HG02973 (cell line): ENCODE data around the gene CTTN.
"Not testable (repeated sequence)": the region's sequence is repeated elsewhere in the genome, so short reads cannot be mapped to it uniquely, and the experiment has no call there.

ENCODE experiments used
- ATAC-seq: cut with Tn5 transposase; IDR thresholded peaks from one replicate; pipeline ENCODE4 v1.9.1; 2021; ENCODE audit warnings: moderate library complexity; ENCODE audit not compliant: unreplicated experiment

CTTN gene

DNA sequence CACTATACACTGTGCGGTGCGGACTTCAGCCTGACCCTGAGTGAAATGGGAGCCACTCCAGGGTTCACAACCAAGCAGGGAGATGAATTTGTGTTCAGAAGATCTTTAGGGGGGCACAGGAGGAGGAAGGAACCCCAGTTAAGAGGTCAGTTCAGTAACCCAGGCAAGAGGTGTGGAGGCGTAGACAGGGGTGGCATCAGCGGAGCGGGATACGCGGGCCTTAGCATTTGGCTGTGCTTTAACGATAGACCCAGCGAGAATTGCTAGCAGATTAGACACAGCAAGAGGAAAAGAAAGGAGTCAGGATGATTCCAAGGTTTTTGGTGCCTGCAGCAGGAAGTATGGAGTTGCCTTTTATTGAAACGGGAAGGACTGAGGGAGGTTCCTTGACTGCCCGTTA lies 46.8 kb downstream of the CTTN start:
- no peak for ATAC-seq

DNA sequence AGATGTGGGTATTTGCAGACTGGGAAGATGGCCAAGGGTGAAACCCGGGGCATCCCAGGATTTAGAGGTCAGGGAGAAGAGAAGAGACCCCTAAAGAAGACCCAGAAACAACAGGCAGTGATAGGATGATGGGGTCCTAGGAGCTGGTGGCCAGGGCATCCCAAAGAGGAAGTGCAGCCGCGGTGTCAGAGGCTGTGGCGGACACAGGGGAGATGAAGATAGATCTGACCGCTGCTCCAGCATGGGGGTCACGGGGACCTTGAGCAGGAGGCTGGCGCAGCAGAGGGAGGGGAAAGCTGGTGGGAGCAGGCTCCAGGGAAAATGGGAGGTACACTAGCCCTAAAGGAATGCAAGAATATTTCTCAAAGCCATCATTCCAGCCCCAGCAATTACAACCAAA lies 47.3 kb downstream of the CTTN start:
- no peak for ATAC-seq

DNA sequence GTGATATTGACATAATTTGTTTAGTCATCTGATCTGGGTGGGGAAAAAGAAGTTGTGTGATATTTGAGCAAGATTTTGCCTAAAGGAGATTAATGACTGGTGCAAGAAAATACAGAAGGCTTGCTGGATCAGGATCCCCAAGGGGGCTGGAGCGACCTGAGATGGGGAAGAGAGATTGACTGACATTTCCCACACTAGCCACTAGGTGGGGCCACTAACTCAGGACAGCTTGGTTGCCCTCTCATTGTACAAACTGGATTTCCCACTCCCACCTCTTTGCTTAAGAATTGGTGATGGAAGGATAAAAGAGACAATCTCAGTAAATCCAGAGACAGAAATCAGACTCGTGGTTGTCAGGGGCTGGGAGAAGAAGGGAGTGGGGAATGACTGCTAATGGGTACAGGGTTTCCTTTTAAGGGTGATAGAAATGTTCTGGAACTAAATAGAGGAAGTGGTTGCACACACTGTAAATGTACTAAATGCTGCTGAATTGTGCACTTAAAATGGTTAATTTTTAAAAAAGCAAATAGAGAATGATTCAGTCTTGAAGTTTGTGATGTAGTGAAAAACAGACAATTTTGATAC lies 50.7 kb downstream of the CTTN start:
- no peak for ATAC-seq

DNA sequence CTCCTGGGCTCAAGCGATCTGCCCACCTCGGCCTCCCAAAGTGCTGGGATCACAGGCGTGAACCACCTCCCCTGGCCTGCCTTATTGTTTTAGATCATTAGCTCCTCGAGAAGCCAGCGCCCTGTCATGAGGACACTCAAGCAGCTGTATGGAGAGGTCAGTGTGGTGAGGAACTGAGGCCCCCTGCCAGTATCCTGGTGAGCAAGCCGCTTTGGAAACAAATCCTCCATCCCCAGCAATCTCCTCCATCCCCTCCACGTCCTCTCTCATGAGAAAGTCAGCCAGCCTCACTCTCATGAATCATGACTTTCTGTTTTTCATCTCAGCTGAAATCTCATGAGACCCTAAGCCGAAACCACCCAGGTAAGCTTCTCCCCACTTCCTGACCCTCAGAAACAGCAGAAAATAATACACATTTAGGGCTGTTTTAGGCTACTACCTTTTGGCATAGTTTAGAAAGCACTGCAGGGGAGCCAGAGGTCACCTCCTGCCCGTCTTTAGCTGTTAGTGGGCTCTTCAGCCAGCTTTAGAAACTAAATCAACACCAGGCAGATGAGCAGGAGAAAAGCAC lies 56.0 kb downstream of the CTTN start:
- no peak for ATAC-seq

DNA sequence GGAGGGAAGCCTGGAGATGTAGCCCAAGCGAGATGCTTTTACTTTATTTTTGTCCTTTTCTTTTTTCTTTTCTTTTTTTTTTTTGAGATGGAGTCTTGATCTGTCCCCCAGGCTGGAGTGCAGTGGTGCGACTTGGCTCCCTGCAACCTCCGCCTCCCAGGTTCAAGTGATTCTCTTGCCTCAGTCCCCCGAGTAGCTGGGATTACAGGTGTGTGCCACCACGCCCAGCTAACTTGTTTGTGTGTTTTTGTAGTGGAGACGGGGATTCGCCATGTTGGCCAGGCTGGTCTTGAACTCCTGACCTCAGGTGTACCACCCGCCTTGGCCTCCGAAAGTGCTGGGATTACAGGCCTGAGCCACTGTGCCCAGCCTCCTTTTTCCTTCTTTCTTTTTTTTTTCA lies 56.5 kb downstream of the CTTN start:
- ATAC-seq: not testable (repeated sequence)

DNA sequence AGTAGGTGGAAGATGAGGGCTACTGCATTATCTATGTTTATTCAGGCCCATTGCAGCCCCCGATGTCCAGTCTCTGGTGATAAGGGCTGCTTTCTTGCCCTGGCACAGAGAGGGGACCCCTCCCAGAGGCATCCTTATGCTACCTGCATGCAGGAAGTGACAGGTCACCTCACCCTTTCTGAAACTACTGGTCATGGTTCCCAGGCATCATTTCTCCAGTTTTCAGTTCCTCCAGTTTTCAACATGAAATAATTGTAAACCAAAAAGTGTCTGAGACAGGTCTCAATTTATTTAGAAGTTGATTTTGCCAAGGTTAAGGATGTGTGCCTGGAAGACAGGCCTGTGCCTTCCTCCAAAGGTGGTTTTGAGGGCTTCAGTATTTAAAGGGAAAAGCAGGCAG lies 57.0 kb downstream of the CTTN start:
- no peak for ATAC-seq

DNA sequence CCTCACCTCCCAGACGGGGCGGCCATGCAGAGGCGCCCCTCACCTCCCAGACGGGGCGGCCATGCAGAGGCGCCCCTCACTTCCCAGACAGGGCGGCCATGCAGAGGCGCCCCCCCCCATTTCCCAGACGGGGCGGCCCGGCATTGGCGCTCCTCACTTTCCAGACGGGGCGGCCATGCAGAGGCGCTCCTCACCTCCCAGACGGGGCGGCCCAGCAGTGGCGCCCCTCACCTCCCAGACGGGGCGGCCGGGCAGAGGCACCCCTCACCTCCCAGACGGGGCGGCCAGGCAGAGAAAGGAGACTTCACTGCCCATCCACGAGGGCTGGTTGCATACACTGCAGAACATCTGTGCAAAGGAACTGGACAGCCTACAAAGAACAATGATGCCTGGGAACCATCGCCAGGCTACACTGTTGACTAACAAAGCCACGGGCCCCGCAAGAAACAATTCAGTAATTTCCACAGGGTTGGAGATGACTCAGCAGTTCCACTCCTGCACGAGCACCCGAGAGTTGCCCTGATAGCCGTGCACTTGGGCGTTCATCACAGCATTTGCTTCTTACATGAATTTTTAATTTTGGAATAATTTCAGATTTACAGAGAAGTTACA lies 58.7 kb downstream of the CTTN start:
- no peak for ATAC-seq

DNA sequence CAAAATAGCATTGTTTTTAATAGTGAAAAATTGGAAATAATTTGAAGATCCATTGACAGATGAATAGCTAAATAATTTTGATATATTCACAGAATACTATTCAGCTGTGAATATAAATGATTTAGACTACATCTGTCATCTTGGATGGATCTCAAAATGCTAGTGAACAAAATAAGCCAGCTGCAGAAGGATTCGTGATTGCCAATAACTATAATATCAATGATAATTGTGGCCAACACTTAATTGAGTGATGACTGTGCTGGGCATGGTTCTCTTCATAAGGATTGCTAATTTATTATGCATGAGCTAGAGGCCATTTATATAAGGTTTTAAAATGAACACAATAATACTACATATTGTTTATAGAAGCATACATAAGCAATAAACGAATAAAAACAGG lies 60.4 kb downstream of the CTTN start:
- ATAC-seq: no peak

DNA sequence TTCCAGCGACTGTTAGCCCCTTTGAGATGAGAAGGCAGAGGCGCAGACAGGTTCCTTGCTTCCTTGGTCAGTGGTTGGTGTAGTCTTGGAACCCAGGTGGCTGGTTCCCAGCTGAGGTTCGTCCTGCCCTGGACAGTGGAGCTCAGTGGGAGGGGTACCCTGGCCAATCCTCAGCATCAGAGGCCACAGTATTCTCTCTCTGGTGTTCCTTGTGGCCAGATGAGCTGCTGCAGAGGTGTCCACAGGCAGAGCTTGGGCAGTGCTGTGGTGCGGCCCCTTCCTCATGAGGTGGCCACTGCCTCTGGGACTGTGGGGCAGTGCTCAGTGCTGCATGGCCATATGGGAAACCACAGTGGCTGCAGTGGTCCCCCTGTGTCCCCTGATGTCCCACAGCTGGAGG lies 61.8 kb downstream of the CTTN start:
- no peak for ATAC-seq

DNA sequence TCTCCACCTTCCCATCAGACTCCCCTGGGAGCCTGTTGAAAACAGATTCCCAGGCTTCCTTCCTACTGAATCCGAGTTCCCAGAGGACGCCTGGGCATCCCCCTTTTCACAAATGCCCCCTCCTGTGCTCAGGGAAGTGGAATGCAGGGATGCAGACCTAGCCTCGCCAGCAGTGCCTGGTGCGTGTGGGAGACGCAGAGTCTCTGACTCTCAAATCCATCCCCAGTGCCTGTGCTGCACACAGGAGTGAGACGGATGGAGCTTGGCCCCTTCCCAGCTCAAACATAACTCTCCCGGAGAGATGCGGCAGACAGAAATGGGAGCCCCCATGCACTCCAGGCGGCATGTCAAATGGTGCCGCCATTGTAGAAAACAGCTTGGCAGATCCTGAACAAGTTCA lies 62.6 kb downstream of the CTTN start:
- no peak for ATAC-seq

DNA sequence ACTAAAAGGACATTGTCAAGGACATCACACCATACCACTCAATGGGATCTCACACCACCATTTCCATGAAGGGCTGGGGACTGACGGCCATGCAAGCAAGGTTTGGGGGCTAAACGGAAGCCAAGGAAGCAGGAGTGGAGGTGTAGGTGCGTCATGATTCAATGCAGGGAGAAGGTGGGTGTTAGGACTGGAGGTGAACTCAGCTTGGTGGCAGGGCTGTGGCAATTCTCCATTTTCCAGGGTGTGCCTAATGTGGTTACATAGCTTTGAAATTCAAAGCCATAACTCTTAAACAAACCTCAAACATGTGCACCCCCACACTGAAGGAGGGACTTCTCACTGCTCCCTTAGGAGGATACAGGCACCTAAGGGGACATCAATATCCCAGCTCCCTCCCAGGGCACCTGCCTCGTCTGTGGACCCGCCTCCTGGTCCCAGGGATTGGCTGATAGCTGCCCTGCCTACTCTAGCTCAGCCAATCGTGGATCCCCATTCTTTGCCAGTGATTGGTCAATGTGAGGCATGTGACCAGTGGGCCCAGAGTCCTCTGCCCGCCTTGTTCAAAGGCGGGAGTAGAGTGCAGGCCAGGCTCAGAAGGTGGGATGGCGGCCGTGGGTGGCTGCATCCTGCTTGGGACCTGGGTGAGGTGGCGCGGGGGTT lies 64.6 kb downstream of the CTTN start:
- no peak for ATAC-seq

DNA sequence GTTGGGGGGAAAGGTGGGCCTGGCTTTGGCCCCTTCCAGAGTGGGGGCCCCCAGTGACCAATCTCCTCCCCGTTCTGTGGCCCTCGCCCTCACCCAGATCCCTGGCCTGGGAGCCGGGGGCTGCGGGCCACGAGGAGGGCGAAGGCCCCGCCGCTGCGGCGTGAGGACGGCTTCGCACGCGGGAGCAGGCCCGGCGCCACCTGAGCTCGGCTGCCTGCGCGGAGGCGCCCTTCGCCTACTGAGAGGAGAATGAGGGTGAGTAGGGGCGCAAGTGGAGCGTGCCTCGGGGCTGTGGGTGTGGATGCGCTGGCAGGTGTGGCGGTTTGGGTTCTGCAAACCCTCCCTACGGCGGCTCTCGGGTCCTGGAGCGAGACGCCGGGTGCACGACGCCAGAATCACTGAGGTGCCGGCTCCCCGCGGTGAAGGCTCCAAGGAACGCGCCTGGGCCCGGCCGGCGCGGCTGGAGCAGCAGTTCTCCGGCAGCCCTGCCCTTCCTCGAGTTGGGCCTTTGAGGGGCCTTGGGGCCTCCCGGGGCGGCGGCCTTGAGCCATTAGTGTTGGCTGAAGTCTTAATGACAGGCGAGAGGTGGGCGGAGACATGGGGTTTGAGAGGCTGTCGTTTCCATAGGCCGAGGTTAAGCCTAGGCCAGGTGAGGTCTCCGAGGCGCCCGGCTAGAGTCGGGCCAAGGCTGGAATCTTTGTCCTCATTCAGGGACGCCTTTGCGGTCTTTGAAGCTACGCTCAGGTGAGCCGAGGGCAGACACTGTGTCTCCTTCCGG lies 65.3 kb downstream of the CTTN start:
- no peak for ATAC-seq

DNA sequence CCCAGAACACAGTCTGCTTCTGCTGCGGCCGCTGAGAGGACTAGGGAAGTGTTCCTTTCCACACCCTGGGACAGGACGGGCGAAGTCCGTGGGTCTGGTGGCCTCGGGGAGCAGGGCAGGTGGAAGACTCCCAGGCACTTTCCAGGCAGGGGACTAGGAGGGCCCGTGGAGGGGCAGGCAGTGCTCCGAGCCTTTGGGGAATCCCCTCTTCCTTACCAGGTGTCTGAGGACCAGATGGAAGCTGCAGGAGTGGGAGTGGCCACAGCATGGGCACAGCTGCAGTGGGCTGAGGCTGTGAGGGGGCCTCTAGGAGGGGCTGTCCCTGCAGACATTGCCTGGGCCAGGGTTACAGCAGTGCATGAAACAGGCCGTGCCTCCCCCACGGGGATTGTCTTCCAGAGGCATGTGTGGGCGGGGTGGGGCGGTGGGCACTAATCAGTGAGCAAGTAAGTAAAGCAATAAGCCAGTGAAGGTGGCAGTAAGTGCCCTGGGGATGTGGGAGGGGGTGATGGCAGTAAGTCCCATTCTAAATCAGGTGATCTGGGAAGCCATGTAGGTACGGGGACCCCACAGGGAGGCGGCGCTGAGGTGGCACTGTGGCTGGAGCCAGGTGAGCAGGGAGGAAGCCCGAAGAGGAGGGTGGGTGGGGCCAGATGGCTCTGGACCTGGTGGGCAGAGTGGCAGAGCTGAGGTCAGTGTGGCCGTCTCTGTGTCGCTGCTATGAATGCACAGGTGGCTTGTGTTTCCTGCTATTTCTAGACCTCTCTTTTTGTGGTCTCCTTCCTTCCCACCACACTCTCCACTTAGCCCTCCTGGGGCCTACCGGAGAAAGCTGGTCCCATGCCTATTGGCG lies 66.4 kb downstream of the CTTN start:
- ATAC-seq: no peak

DNA sequence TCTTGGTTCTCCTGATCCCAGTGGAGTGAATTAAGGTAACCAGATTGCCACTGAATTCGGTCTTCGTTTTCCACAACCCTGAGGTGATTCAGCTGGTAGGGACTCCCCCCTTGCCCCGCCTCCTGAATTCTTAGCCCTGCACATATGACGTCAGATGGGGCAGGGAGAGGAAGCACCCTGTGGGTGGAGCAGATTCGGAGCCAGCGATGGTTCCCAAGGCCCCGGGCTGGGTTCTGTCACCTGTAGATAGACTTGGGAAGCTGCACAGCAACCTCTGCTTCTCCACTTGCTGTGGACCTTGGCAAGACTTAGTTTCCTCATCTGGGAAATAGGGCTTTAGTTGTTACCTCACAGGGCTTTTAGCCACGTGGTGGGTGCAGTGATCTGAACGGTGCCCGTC lies 67.8 kb downstream of the CTTN start:
- ATAC-seq: no peak

DNA sequence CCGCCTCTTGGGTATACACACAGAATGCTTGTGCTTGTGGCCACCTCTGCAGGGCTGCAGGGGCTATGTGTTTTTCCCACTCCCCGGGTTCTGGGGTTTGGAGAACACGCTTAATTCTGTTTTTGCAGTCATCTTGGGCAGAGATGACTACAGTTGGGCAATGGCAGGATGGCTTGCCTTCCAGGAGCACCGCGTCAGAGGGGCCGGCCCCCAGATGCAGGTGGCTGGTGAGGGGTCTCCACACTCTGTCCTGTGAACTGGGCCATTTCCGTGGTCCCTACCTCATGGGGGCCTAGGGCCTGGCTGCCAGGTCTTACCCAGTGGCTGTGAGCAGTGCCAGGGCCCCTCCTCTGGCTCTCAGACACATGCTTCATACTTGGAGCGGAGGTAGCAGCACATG lies 68.3 kb downstream of the CTTN start:
- no peak for ATAC-seq

DNA sequence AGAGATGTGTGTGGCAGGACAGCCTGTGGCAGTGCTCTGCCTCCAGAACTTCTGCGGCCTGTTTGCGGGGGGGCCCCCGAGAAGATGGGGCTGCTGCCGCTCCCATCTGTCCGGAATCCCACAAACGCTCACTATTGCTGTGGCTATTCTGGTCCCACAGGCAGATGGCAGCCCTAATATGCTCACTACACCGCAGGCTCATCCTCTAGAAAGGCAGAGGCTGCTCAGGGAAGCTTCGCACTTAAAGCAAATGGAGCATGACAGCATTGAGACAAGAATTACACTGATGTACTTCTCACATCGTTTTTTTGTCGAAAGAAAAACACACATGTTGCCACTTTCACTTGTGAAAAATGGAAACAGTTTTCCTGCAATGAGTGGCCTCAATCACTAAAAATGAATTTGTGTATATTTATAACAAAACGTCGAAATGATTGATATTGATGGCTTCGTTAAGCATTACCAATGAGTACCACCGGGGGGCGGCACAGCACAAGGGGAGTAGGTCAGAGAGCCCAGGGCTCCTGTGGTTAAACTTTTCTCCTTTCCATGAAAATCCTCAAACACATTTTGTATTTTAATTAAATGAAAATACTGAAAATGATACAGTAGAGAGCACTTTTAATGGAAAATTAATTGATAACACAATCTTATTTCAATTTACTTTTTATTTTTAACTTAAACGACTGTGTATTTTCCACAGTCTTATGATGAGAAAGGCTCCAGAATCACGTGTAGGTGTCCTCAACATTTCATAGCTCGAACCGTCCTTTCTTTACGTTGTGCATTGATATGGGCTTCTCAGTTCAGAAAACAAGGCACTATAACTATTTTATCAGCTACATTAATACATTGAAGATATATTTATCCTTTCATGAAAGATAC lies 69.1 kb downstream of the CTTN start:
- no peak for ATAC-seq

DNA sequence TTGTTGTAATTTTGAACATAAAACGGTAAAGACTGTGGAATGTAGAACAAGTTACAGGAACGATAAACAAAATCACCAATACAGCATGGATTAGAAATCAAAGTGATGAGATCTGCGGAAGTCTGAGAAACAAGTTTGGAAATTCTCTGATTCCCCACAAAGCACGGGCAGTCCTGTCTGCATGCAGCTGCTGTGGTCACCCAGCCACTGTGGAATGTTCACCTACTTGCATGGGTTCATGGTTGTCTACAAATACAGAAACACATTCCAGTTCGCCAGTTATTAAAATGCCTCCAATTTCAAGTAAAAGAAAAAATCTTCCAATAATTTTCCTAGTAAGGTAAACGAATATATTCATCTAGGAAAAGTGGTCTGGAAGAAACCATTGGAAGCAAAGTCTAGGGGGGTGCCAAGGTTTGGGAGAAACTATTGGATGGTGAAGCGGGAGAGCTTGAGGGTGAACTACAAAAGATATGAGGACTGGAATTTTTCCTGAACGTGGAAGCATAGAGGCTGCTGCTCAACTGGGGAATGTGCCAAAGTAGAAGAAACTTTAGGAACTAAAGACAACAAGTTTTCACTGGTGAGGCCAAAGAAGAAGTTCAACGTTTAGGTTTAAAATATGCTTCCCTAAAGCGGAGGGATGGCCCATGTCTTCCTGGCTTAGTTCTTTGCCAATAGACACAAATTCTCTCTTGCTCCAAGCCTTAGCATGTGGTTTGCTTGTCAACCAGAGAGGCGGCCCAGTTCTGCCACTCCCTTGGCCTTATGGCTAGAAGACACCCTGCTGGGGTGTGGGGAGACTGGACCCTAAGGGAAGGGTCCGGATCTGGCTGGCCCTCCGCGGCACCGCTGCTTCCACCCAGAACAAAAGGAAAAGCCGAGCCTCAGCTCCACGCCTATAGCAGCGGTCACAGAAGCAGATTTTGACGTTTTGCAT lies 70.2 kb downstream of the CTTN start:
- no peak for ATAC-seq

DNA sequence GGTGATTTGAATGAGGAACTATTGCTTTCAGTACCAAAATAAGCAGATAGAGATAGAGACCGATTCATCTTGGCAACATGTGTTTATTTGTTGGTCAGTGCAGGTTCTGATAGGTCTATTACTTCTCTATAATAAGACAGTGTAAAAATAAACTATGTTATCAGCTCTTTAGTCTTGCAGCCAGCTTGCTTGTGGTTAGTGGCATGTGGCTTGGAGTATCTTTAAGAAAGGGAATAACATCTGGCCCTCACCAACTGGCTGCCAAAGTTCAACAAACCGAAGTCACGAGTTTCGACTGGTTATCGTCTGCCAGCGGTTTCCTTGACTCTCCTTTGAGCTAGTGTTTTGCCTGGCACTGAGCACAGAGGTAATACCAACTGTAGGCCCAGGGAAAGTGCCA lies 71.8 kb downstream of the CTTN start:
- no peak for ATAC-seq

DNA sequence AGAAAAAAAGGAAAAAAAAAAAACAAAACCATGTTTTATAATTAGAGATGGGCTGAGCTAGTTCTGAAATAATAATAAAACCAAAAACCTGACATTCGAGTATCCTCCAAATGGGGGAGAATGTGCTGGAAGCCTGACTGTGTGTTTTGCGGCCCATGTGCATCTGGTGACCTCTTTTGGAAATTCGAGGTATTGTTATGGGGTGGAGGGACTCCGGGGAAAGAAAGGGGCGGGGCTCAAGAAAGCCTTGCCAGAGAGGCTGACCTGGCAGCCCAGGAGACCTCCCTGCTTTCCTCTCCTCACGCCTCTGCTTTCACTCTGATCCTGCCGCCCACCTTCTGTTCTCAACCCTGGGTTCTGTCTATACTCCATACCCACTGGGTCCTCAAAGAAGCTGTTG lies 72.9 kb downstream of the CTTN start:
- ATAC-seq: no peak
